ENCODE data around the gene EML5.
"Not testable (repeated sequence)": the region's sequence is repeated elsewhere in the genome, so short reads cannot be mapped to it uniquely, and the experiment has no call there.

The EML5 gene

GRCh38 chr14:88804035-88804434 lies 11.3 kb upstream of the EML5 start:
- no peak for DNase-seq (ENCODE audit: low read depth in 2 of 2, low spot score in 1 of 2)

- DNase-seq (ENCODE audit: low read depth in 2 of 2, low spot score in 1 of 2): no peak
Measured at GRCh38 chr14:88802596-88802995, 9.8 kb upstream of the EML5 start.

- no peak for DNase-seq (ENCODE audit: low read depth in 2 of 2, low spot score in 1 of 2)
Measured at GRCh38 chr14:88799522-88799921, 6.8 kb upstream of the EML5 start.

- DNase-seq (ENCODE audit: low read depth in 2 of 2, low spot score in 1 of 2): no peak
Measured at GRCh38 chr14:88798156-88798555, 5.4 kb upstream of the EML5 start.

GRCh38 chr14:88793259-88793625 lies 489 bp upstream of the EML5 start:
- no peak for DNase-seq (ENCODE audit: low read depth in 2 of 2, low spot score in 1 of 2)

GRCh38 chr14:88791629-88792472 lies 902 bp downstream of the EML5 start:
- no peak for DNase-seq (ENCODE audit: low read depth in 2 of 2, low spot score in 1 of 2)

- DNase-seq (ENCODE audit: low read depth in 2 of 2, low spot score in 1 of 2): no peak
Measured at GRCh38 chr14:88791252-88791621, 1.5 kb downstream of the EML5 start.

GRCh38 chr14:88790501-88791251 lies 2.1 kb downstream of the EML5 start:
- no peak for DNase-seq (ENCODE audit: low read depth in 2 of 2, low spot score in 1 of 2)

GRCh38 chr14:88789573-88789972 lies 3.2 kb downstream of the EML5 start:
- not testable (repeated sequence) for DNase-seq (ENCODE audit: low read depth in 2 of 2, low spot score in 1 of 2)

GRCh38 chr14:88786715-88787114 lies 6.0 kb downstream of the EML5 start:
- DNase-seq (ENCODE audit: low read depth in 2 of 2, low spot score in 1 of 2): no peak

GRCh38 chr14:88785911-88786310 lies 6.8 kb downstream of the EML5 start:
- no peak for DNase-seq (ENCODE audit: low read depth in 2 of 2, low spot score in 1 of 2)

GRCh38 chr14:88775532-88775931 lies 17.2 kb downstream of the EML5 start:
- no peak for DNase-seq (ENCODE audit: low read depth in 2 of 2, low spot score in 1 of 2)

GRCh38 chr14:88770736-88771135 lies 22.0 kb downstream of the EML5 start:
- DNase-seq (ENCODE audit: low read depth in 2 of 2, low spot score in 1 of 2): no peak

GRCh38 chr14:88765130-88765529 lies 27.6 kb downstream of the EML5 start:
- DNase-seq (ENCODE audit: low read depth in 2 of 2, low spot score in 1 of 2): no peak

GRCh38 chr14:88753873-88754272 lies 38.9 kb downstream of the EML5 start:
- no peak for DNase-seq (ENCODE audit: low read depth in 2 of 2, low spot score in 1 of 2)

- DNase-seq (ENCODE audit: low read depth in 2 of 2, low spot score in 1 of 2): no peak
Measured at GRCh38 chr14:88750945-88751344, 41.8 kb downstream of the EML5 start.

GRCh38 chr14:88750413-88750812 lies 42.3 kb downstream of the EML5 start:
- no peak for DNase-seq (ENCODE audit: low read depth in 2 of 2, low spot score in 1 of 2)

GRCh38 chr14:88749139-88749538 lies 43.6 kb downstream of the EML5 start:
- DNase-seq (ENCODE audit: low read depth in 2 of 2, low spot score in 1 of 2): no peak

- no peak for DNase-seq (ENCODE audit: low read depth in 2 of 2, low spot score in 1 of 2)
Measured at GRCh38 chr14:88748288-88748687, 44.5 kb downstream of the EML5 start.

- DNase-seq (ENCODE audit: low read depth in 2 of 2, low spot score in 1 of 2): no peak
Measured at GRCh38 chr14:88746052-88746451, 46.7 kb downstream of the EML5 start.

GRCh38 chr14:88737245-88737644 lies 55.5 kb downstream of the EML5 start:
- DNase-seq (ENCODE audit: low read depth in 2 of 2, low spot score in 1 of 2): no peak

GRCh38 chr14:88733121-88733520 lies 59.6 kb downstream of the EML5 start:
- DNase-seq (ENCODE audit: low read depth in 2 of 2, low spot score in 1 of 2): no peak

GRCh38 chr14:88729159-88729558 lies 63.6 kb downstream of the EML5 start:
- DNase-seq (ENCODE audit: low read depth in 2 of 2, low spot score in 1 of 2): no peak
